Colonic mucosa (tissue), 4 donors: Measurements from ENCODE around the gene DNAH2. TPM values are rescaled to one million over a fixed set of nuclear protein-coding genes. Genes with fewer than 3 reads are reported as not detected.

Experiments
- DNase-seq: peaks from one replicate; pipeline ENCODE4 v3.0.0-alpha.2; 2020
- H3K27ac ChIP-seq: fragments of 200-600 bp; one replicate; pipeline ENCODE4 v1.8.0; 2021
- H3K27me3 ChIP-seq: fragments of 200-600 bp; one replicate; pipeline ENCODE4 v1.8.0; 2021
- H3K36me3 ChIP-seq: fragments of 200-600 bp; one replicate; pipeline ENCODE4 v1.8.0; 2021
- H3K4me1 ChIP-seq: fragments of 200-600 bp; one replicate; pipeline ENCODE4 v1.8.0; 2021; ENCODE audit warnings: mild to moderate bottlenecking
- H3K4me3 ChIP-seq: fragments of 200-600 bp; one replicate; pipeline ENCODE4 v1.8.0; 2021
- H3K9ac ChIP-seq, 2 donors: one replicate each; pipeline ENCODE4 v1.7.0; 2013; ENCODE audit warnings: control low read depth in 2 of 2, low read depth in 2 of 2, low read length in 2 of 2
- H3K9me3 ChIP-seq: fragments of 200-600 bp; one replicate; pipeline ENCODE4 v1.8.0; 2021
- intact Hi-C: fragments of 100-400 bp; cut with DNase I; formaldehyde crosslinking; loops from one replicate; pipeline ENCODE4 v1.14.1; 2022
- total RNA-seq, 2 donors: library from RNA; stranded (reverse); fragmentation: NEBNext Ultra II Directional in 1 of 2; extraction: Animal tissue kit (Norgen Biotek cat#: 25700) in 1 of 2; gene quantifications; one replicate each; pipeline ENCODE4 v1.2.1, GENCODE V29; 2021
- TF ChIP-seq, protein P1 (sequence below): fragments of 200-600 bp; IDR thresholded peaks from one replicate; pipeline ENCODE4 v1.8.0; 2022; ENCODE audit warnings: antibody characterized with exemption, mild to moderate bottlenecking
- donor health status: healthy.
- donor health status: DM: no; HTN: no; CAD: no.
- donor health status: DM: no; HTN: no; CAD: no.

Gene DNAH2
- total RNA-seq, 2 donors from 2014 or later = 0.32 to 0.62 TPM

DNA sequence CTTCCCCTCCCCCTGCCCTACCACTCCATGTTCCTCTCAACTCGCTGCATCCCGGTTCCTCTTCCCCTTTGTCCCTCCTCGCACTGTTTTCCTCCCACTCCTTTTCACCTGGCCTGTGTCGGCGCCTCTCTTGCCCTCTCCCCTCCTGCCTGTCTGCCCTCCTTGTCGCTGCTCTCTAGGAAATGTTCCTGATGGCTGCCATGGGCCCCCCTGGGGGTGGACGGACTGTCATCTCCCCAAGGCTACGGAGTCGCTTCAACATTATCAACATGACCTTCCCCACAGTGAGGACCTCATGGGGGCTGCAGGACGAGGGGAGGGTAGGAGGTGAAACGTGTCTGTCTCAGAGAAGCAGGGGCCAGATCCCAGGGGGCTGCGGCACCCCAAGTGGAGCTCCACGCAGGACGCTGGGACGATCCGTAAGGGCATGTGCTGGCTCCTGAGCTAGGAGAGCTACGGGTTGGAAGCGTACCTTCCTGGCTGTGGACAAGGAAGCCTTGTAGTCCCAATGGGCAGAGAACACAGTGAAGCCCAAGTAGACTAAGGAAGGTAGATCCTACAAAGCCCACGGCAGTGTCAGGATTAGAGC is 76.6 kb downstream of the DNAH2 start:
- Histone ChIP-seq H3K27ac (no peak overlapping the region), H3K4me1 (no peaks in the 10 kb centered on the region), H3K27me3 (no peaks in the 10 kb centered on the region), H3K4me3 (no peak overlapping the region), H3K9ac (no peak overlapping the region), H3K9me3 (no peaks in the 10 kb centered on the region), H3K36me3 (no peaks in the 10 kb centered on the region)
- TF ChIP-seq, protein P1, sequence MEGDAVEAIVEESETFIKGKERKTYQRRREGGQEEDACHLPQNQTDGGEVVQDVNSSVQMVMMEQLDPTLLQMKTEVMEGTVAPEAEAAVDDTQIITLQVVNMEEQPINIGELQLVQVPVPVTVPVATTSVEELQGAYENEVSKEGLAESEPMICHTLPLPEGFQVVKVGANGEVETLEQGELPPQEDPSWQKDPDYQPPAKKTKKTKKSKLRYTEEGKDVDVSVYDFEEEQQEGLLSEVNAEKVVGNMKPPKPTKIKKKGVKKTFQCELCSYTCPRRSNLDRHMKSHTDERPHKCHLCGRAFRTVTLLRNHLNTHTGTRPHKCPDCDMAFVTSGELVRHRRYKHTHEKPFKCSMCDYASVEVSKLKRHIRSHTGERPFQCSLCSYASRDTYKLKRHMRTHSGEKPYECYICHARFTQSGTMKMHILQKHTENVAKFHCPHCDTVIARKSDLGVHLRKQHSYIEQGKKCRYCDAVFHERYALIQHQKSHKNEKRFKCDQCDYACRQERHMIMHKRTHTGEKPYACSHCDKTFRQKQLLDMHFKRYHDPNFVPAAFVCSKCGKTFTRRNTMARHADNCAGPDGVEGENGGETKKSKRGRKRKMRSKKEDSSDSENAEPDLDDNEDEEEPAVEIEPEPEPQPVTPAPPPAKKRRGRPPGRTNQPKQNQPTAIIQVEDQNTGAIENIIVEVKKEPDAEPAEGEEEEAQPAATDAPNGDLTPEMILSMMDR = no peak
- intact Hi-C loops = no loop called here
- no peak for DNase-seq

DNA sequence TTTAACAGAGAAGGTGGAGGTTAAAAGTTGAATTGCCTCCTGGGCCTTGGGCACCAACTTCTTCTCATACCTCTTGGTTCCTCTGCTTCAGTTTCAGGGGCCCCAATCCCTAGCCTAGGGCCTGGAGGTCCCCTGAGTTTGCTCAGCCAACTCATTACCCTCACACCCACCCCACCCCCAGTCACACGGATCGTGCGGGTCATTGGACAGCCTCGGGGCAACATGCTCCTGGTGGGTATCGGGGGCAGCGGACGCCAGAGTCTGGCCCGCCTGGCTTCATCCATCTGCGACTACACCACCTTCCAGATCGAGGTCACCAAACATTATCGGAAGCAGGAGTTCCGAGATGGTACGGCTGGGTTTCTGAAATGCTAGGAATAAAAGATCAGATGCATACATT is 80.4 kb downstream of the DNAH2 start:
- Histone ChIP-seq H3K4me1 (no peaks in the 10 kb centered on the region), H3K9me3 (no peaks in the 10 kb centered on the region), H3K36me3 (no peaks in the 10 kb centered on the region), H3K9ac (no peak overlapping the region), H3K27me3 (no peaks in the 10 kb centered on the region), H3K27ac (no peak overlapping the region), H3K4me3 (no peak overlapping the region)
- TF ChIP-seq, protein P1 = no peak
- intact Hi-C loops = no loop called here
- no peak for DNase-seq

DNA sequence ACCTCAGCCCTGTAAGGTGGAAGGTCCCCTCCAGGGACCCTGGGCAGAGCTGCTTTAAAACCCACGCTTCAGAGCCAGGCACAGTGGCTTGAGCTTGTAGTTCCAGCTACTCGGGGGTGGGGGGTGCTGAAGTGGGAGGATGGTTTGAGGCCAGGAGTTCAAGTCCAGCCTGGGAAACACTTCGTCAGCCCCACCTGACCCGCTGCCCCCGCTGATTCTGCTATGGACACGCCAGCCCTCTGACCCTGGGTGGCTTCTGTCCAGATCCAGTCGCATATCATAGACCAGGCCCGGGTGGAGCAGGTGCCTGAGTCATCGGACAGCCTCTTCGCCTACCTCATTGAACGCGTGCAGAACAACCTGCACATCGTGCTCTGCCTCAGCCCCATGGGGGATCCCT is 81.3 kb downstream of the DNAH2 start:
- H3K9ac ChIP-seq = no peak overlapping the region
- no peaks in the 10 kb centered on the region for H3K4me1 ChIP-seq

DNA sequence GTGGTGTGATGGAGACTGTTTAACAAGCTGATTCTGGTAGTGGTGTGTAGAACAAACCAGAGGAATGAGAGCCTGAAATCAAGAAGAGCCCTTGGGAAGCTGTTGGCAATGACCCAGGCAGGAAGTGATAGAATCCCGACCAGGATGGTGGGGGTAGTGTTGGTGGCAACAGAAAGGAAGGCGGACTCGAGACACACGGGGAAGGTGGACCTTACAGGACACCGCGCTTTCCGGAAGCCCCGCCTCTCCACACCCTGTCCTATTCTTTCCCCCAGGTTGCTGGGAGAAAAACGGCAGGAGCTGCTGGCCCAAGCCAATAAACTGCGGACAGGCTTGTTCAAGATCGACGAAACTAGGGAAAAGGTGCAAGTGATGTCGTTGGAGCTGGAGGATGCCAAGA is 86.4 kb downstream of the DNAH2 start:
- no peak overlapping the region for H3K27ac ChIP-seq
- H3K27me3 ChIP-seq = no peaks in the 10 kb centered on the region
- H3K9me3 ChIP-seq = no peaks in the 10 kb centered on the region
- peak overlapping the region in 1 of 2 donors; percentile 46 for H3K9ac ChIP-seq
- TF ChIP-seq, protein P1 = no peak
- no peaks in the 10 kb centered on the region for H3K36me3 ChIP-seq
- no peak overlapping the region for H3K4me3 ChIP-seq
- intact Hi-C loops = no loop called here
- peak; percentile 74 for DNase-seq
- H3K4me1 ChIP-seq = no peaks in the 10 kb centered on the region

More for the DNA sequence above, 81.3 kb downstream of the DNAH2 start:
- Histone ChIP-seq H3K27ac (no peak overlapping the region), H3K27me3 (no peaks in the 10 kb centered on the region), H3K36me3 (no peaks in the 10 kb centered on the region), H3K9me3 (no peaks in the 10 kb centered on the region), H3K4me3 (no peak overlapping the region)
- TF ChIP-seq, protein P1 = no peak
- intact Hi-C loops = no loop called here
- DNase-seq = no peak

DNA sequence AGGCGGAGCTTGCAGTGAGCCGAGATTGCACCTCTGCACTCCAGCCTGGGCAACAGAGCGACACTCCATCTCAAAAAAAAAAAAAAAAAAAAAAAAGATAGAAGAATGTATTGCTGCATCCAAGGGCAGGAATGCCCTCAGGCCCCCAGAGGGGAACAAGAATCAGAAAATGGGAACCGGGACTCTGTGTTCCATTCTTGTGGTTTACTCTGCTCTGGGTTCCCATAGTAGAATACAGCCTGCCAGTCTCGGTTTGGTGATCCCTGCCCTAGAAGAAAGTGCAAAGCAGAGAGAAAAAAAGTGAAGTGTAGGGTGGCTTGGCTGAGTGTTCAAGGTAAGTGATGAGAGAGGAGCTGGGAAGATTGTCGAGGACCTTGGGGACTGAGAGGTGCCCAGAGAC is 89.0 kb downstream of the DNAH2 start:
- Histone ChIP-seq H3K36me3 (no peaks in the 10 kb centered on the region), H3K27me3 (no peaks in the 10 kb centered on the region), H3K9me3 (no peaks in the 10 kb centered on the region), H3K9ac (no peak overlapping the region), H3K4me1 (no peaks in the 10 kb centered on the region), H3K4me3 (no peak overlapping the region), H3K27ac (no peak overlapping the region)
- intact Hi-C loops = no loop called here
- TF ChIP-seq, protein P1 = no peak
- no peak for DNase-seq
